SW480 (cell line): ENCODE measurements around the gene B3GNT2.
A peak's percentile ranks its signal among the peaks of the same experiment; 100 is the strongest.
"Not testable (repeated sequence)": the region's sequence is repeated elsewhere in the genome, so short reads cannot be mapped to it uniquely, and the experiment has no call there.

Source experiments
- DNase-seq: peaks from one replicate; pipeline ENCODE4 v3.0.0-alpha.2; 2016; ENCODE audit warnings: low spot score

Gene B3GNT2

DNA sequence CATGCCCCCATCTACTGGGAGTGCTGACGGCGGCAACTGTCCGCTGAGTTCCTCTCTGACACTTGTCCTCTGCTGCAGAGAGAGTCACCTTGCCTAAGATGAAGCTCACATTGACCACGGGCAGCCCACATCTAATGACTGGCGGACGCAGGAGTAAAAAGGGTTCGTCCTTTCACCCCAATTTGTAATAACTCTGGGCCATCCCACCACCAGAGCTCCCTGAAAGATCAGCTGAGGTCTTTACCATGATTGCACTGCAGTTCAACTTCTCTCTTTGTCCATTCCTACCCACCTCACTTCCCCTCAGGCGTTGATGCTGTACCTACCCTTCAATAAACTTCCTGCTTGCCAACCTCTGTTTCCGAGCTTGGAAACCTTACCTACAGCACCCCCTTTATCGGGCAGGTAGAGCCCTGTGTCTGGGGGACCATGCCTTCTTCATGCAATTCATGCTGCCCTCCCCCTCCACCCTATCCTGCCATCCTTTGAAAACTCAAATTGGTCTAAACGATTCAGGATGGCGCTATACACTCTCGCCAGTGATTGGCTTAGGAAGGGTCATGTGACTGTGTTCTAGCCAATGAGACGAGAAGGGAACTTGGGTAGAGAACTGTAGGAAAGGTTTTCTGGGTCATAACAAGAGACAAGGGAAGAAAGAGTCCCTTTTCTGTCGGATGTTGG is 10.3 kb upstream of the B3GNT2 start:
- no peak for DNase-seq

DNA sequence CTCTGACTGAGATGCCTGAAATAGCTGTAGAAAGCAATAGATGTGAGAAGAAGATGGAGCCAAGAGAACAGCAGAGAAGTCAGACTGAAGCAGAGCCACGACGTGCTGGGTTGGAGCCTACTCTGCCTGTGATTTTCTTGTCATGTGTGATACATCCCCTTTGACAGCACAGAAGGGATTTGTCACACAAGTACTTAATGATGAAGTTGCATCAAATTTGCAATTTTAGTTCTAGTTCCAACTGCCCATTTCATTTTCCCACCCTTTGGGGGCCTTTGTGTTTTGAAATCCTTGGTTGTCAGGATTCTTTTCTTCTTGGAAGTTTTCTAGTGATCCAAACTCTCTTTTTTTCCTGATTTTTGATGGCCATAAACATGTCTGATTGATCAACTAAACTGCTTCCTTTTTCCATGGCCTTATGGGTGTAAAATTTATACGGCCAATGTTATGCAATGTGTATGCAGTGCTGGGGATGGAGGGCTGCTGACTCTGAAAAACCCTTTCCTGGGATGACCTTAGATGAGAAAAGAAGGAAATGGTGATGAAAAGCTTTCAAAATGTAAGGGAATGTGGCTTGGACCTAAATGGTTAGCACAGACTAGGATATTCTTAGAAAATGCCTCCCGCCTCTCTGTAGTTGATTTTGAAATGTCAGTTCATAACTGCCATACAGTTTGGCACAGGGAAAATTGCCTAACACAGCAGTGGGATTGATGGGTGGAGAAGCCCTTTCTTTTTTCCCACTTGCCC is 9.6 kb upstream of the B3GNT2 start:
- no peak for DNase-seq

DNA sequence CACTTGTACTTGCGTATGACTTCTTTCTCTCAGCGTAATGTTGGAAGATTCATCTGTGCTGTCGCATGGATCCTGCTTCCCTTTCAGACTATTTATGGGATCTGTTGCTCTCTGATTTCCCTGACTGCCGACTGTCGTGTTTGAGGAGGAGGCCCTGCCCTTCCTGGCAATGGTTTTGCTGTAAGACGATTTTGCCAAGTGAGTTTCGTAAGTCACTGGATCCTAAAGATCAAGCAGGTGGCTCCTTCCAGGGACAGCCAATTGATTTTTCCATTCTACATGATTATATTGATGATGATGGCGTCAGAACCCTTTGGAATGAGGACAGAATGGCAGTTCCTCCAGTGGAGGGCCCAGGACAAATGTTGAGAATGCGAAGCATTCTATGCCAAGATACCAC is 8.7 kb upstream of the B3GNT2 start:
- no peak for DNase-seq

DNA sequence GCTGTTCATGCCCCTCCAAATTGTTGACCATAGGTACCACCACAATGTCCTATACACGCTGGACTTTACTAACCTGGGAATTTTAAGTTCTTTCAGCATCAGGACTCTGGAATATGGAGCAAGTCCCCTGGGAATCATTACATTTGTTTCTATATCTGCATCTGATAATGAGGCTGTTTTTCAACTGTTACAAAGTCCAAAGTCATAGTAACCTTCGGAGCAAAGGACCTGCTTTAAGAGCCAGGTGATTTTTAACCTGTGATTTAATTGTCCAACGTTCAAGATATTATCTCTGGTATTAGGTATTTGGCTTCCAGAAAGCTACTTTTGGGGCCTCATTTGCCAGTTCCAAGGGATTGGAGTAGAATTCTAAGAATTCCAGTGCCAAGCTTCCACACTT is 7.5 kb upstream of the B3GNT2 start:
- DNase-seq, result no peak

- DNase-seq, result no peak
Measured at GRCh38 chr2:62189196-62189595, 6.7 kb upstream of the B3GNT2 start.

GRCh38 chr2:62192811-62193210 is 3.1 kb upstream of the B3GNT2 start:
- DNase-seq, result no peak

GRCh38 chr2:62194558-62195420 is 1.1 kb upstream of the B3GNT2 start:
- DNase-seq, result no peak

GRCh38 chr2:62196278-62196901 is 475 bp downstream of the B3GNT2 start:
- DNase-seq, result peak; percentile 71

GRCh38 chr2:62197011-62197924 is 1.4 kb downstream of the B3GNT2 start:
- peak; percentile 54 for DNase-seq

- no peak for DNase-seq
Measured at GRCh38 chr2:62197925-62198633, 2.2 kb downstream of the B3GNT2 start.

DNA sequence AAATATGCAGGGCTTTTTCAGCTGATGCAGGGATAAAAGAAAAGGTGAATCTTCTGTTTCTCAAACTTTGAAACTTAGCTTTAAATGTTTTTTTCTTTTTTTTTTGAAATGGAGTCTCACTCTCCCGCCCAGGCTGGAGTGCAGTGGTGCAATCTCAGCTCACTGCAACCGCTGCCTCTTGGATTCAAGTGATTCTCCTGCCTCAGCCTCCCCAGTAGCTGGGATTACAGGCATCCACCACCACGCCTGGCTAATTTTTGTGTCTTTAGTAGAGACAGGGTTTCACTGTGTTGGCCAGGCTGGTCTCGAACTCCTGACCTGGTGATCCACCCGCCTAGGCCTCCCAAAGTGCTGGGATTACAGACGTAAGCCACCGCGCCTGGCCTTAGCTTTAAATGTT is 2.9 kb downstream of the B3GNT2 start:
- DNase-seq, result not testable (repeated sequence)

- DNase-seq, result no peak
Measured at GRCh38 chr2:62199392-62200125, 3.6 kb downstream of the B3GNT2 start.

- no peak for DNase-seq
Measured at GRCh38 chr2:62200291-62200841, 4.5 kb downstream of the B3GNT2 start.

DNA sequence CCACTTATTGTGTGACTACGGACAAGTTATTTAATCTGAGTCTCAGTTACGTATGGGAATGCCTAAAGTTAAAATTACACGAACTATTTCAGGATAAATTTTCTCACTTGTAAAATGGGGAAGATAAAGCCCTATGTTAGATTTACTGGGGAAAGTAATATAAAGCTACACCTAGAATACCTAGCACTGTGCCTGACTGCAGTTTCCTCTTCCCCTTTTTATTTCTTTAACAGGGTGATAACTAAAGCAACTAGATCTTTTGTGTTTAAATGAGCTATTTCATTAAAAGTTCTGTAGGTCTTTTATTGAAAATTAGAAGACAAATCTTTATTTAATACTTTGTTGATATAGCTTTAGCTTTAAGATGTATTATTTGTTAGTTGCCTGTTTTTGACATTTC is 5.0 kb downstream of the B3GNT2 start:
- DNase-seq, result no peak

- no peak for DNase-seq
Measured at GRCh38 chr2:62201307-62201706, 5.4 kb downstream of the B3GNT2 start.

DNA sequence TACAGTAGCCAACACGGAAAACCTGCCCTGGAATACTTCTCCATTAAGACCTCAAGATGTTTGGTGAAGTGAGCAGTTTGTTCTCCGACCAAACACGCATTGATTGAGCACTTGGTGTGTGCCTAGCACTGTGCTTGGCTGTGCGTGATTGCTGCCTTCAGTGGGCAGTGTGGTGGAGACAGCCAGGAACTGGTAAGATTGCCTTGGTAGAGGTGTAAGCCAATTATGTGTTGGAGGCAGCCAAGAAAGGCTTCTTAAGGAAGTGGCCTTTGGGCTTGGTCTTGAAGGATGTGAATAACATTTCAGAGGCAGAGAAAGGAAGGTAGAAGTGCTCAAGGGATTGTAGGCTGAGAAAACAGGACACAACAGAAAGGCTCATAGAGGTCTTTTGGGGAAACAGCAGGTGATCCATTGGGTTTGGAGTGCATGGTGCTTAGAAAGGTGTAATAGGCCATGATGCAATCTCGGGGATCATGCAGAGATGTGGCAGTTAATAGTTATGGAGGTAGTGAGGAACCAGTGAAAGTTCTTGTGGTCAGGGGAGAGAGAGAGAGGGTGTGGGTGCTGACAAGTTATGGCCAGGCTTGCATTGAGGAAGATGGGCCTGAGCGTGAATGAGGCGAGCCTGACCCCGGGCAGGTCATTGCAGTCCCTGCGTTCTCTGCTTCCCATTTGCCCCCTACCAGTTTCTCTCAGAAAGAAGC is 6.3 kb downstream of the B3GNT2 start:
- no peak for DNase-seq

- DNase-seq, result no peak
Measured at GRCh38 chr2:62202729-62203128, 6.8 kb downstream of the B3GNT2 start.

DNA sequence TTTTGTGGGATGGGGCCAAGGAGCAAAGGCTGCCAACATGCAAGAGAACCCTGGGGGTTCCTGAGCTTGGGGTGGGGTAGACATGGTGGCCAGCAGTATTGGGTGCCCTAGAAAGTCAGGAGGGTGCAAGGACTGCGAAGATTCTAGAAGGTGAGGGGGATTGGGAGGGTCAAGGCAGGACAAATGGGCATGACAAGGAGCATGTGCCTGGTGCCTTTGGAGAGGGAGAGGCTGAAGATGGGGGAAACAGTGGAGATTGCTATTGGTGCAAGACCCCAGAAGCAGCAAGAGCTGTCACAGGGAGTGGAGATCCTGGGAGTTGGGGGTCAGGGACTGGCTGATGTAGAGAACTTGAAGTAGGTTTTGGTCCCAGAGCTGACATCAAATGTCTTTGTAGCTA is 7.5 kb downstream of the B3GNT2 start:
- no peak for DNase-seq

- DNase-seq, result no peak
Measured at GRCh38 chr2:62204998-62205496, 9.1 kb downstream of the B3GNT2 start.
